ENCODE data around the gene ZNF860. TPM values are rescaled to one million over a fixed set of nuclear protein-coding genes. Genes with fewer than 3 reads are reported as not detected.

Gene ZNF860
- total RNA-seq, 1 experiment from 2014 or later: 12.5 TPM

DNA sequence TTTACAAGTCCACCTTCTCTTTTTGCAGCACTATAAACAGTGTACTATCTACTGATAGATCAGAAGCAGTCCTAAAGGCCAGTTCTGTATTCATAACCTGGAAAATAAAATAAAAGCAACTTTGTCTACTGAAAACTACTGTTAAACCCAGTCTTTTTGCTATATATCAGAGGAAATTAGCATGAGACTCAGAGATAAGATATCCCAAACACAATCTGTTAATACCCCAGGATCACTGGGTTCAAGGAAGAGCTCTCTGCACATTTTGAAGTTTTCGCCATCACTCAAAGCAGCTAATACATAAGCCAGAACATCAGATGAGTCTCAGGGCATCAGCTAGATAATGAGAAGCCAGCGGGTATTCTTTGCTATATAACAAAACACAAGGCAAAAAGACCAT lies 22.3 kb upstream of the ZNF860 start:
- ChIA-PET POLR2A (interaction anchor here (0.9 to 3.1 kb wide), 8 partner anchors 10 to 425 kb away, joined by 3 to 20 read pairs (median 8); no protein-coding TSS in a partner anchor), CTCF (interaction anchor here (1.9 kb wide), 1 partner anchor 8 kb away, joined by 8 read pairs; no protein-coding TSS in a partner anchor)
- Mint-ChIP-seq H3K27me3 (ENCODE audit: insufficient read depth, unreplicated experiment) (no peaks in the 10 kb centered on the region), H3K36me3 (ENCODE audit: insufficient read depth, unreplicated experiment) (peaks cover 17% of the 10 kb centered on the region), H3K4me1 (ENCODE audit: insufficient read depth, unreplicated experiment) (peaks cover 43% of the 10 kb centered on the region), H3K27ac (ENCODE audit: low read depth, unreplicated experiment) (peak overlapping the region; percentile 91), H3K4me3 (ENCODE audit: unreplicated experiment) (peak overlapping the region; percentile 70), H3K9me3 (ENCODE audit: unreplicated experiment) (peaks cover 15% of the 10 kb centered on the region)
- BruUV-seq (replicated peaks): no TSS peak
- TF ChIP-seq, protein P1, sequence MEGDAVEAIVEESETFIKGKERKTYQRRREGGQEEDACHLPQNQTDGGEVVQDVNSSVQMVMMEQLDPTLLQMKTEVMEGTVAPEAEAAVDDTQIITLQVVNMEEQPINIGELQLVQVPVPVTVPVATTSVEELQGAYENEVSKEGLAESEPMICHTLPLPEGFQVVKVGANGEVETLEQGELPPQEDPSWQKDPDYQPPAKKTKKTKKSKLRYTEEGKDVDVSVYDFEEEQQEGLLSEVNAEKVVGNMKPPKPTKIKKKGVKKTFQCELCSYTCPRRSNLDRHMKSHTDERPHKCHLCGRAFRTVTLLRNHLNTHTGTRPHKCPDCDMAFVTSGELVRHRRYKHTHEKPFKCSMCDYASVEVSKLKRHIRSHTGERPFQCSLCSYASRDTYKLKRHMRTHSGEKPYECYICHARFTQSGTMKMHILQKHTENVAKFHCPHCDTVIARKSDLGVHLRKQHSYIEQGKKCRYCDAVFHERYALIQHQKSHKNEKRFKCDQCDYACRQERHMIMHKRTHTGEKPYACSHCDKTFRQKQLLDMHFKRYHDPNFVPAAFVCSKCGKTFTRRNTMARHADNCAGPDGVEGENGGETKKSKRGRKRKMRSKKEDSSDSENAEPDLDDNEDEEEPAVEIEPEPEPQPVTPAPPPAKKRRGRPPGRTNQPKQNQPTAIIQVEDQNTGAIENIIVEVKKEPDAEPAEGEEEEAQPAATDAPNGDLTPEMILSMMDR (IDR thresholded peaks at IDR 0.05; ENCODE audit: unreplicated experiment): no peak
- intact Hi-C loops (cut with micrococcal nuclease): no loop called here
- no peak for DNase-seq (ENCODE audit: unreplicated experiment)

DNA sequence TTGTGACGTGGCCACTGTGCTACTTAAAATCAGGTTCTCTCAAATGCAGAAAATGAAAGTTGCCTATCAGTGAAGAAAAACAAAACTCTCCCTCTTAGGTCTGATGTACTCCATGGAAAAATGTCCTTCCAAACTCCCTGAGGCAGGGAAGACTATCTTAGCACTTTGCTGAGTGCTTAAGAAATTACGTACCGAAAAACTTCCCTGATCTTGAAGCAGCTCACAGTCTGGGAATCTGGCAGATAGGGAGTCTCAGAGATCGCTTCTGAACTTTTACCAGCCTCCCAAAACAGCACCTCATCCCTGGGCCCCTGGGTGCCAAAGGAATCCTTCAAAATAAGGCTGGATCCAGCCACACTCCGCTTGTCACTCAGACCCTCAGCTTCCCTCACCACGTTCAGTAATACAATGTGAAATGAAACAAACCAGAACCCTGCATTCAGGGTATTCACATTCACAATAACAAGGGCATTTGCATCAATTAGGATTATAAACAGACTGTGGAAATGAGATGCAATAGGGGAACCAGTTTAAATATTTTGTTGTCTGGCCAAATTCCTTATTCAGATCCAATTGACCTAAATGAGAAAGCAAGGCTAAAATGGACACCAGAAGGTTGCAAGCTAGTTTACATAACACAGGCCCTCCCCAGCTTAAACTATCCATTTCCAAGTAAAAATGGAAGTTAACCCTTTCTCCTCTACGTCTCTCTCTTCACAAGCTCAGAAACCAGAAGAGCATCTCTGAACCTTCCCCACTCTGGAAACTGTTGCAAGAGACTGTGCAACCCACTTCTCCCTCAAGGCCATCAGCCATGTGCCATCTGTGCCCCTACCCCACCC lies 21.4 kb upstream of the ZNF860 start:
- intact Hi-C loops (cut with micrococcal nuclease): no loop called here
- no peak for DNase-seq (ENCODE audit: unreplicated experiment)
- peaks cover 43% of the 10 kb centered on the region for H3K4me1 Mint-ChIP-seq (ENCODE audit: insufficient read depth, unreplicated experiment)
- H3K36me3 Mint-ChIP-seq (ENCODE audit: insufficient read depth, unreplicated experiment): peaks cover 22% of the 10 kb centered on the region
- H3K27me3 Mint-ChIP-seq (ENCODE audit: insufficient read depth, unreplicated experiment): no peaks in the 10 kb centered on the region
- H3K27ac Mint-ChIP-seq (ENCODE audit: low read depth, unreplicated experiment): peak overlapping the region; percentile 91
- H3K4me3 Mint-ChIP-seq (ENCODE audit: unreplicated experiment): peak overlapping the region; percentile 70
- POLR2A ChIA-PET: interaction anchor here (0.6 to 3.1 kb wide), 17 partner anchors 9 to 427 kb away, joined by 3 to 20 read pairs (median 5); partner anchors contain the start of genes OSBPL10 and ZNF860
- TF ChIP-seq, protein P1 (IDR thresholded peaks at IDR 0.05; ENCODE audit: unreplicated experiment): no peak
- no TSS peak for BruUV-seq (replicated peaks)
- CTCF ChIA-PET: interaction anchor here (0.6 to 1.9 kb wide), 5 partner anchors 8 to 79 kb away, joined by 3 to 8 read pairs (median 4); partner anchors contain the start of genes OSBPL10 and ZNF860
- H3K9me3 Mint-ChIP-seq (ENCODE audit: unreplicated experiment): peaks cover 7% of the 10 kb centered on the region

DNA sequence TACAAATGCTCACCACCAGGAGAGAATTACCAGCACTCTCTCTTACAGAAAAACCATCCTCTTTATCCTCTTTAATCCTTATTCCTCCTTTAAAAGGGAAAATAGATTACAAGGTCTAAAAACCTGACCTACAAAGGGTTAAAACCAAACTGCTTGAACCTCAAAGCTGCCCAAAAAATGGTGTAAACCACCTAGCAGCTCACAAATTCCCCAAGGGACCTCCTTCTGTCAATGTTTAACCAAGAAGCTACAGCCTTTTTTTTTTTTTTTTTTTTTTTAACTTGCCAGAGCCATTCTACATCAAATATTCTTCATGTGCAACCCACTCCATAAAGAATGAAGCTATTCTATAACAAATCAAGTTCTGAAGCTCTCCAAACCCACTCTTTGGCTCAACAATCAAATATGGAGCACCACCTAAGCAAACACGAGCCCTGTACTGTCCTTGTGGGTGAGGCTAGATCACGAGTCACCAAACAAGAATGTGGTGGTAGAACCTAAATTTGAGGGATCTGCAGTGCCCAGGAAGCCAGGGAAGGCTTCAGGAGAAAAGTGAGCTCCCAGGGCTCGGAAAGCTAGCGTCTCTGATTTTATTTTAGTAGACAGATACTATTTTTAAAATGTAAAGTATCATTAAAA lies 20.6 kb upstream of the ZNF860 start:
- Mint-ChIP-seq H3K4me1 (ENCODE audit: insufficient read depth, unreplicated experiment) (peaks cover 43% of the 10 kb centered on the region), H3K27ac (ENCODE audit: low read depth, unreplicated experiment) (peak overlapping the region; percentile 91), H3K27me3 (ENCODE audit: insufficient read depth, unreplicated experiment) (no peaks in the 10 kb centered on the region), H3K9me3 (ENCODE audit: unreplicated experiment) (no peaks in the 10 kb centered on the region), H3K4me3 (ENCODE audit: unreplicated experiment) (peak overlapping the region; percentile 70), H3K36me3 (ENCODE audit: insufficient read depth, unreplicated experiment) (peaks cover 22% of the 10 kb centered on the region)
- peak; percentile 64 for DNase-seq (ENCODE audit: unreplicated experiment)
- CTCF ChIA-PET: interaction anchor here (0.6 to 1.9 kb wide), 5 partner anchors 9 to 80 kb away, joined by 3 to 8 read pairs (median 4); partner anchors contain the start of genes OSBPL10 and ZNF860
- intact Hi-C loops (cut with micrococcal nuclease): no loop called here
- BruUV-seq (replicated peaks): no TSS peak
- POLR2A ChIA-PET: interaction anchor here (0.7 to 3.1 kb wide), 12 partner anchors 8 to 427 kb away, joined by 3 to 20 read pairs (median 7); partner anchors contain the start of genes OSBPL10 and ZNF860
- TF ChIP-seq, protein P1 (IDR thresholded peaks at IDR 0.05; ENCODE audit: unreplicated experiment): no peak

DNA sequence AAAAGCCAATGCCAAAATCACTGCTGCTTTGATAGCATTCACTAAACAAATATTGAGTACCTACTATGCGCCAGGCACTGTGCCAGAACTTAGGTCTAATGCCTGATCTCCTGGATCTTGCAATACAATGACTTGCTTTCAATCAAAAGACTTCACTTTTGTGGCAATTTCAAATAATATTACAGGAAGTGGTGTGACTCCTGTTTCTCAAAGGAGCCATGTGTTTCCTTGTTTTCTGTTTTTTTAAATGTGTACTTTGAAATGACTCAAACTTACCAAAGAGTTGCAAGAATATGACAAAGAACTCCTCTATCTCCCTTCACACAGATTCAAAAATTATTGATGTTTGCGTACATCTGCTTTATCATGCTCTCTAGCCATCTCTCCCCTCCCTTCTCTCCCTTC lies 18.7 kb upstream of the ZNF860 start:
- ChIA-PET POLR2A (interaction anchor here (0.8 to 2.5 kb wide), 3 partner anchors 14 to 72 kb away, joined by 5 to 10 read pairs (median 8); no protein-coding TSS in a partner anchor), CTCF (no interaction called here)
- no peaks in the 10 kb centered on the region for H3K27me3 Mint-ChIP-seq (ENCODE audit: insufficient read depth, unreplicated experiment)
- intact Hi-C loops (cut with micrococcal nuclease): no loop called here
- peaks cover 22% of the 10 kb centered on the region for H3K36me3 Mint-ChIP-seq (ENCODE audit: insufficient read depth, unreplicated experiment)
- peaks cover 54% of the 10 kb centered on the region for H3K4me1 Mint-ChIP-seq (ENCODE audit: insufficient read depth, unreplicated experiment)
- H3K4me3 Mint-ChIP-seq (ENCODE audit: unreplicated experiment): no peak overlapping the region
- DNase-seq (ENCODE audit: unreplicated experiment): no peak
- no peaks in the 10 kb centered on the region for H3K9me3 Mint-ChIP-seq (ENCODE audit: unreplicated experiment)
- no TSS peak for BruUV-seq (replicated peaks)
- TF ChIP-seq, protein P1 (IDR thresholded peaks at IDR 0.05; ENCODE audit: unreplicated experiment): no peak
- peak overlapping the region; percentile 75 for H3K27ac Mint-ChIP-seq (ENCODE audit: low read depth, unreplicated experiment)
